ENCODE results near the gene ANXA11.

GRCh38 chr10:80200259-80200658 lies 5.1 kb downstream of the ANXA11 start:
- TF ChIP-seq CTCF (IDR thresholded peaks at IDR 0.05; ENCODE audit: borderline replicate concordance, extremely low read depth, low read length, poor library complexity, severe bottlenecking) (no peak), EZH2 (IDR thresholded peaks at IDR 0.05; ENCODE audit: borderline replicate concordance, low read depth, low read length, severe bottlenecking) (no peak)

Measured in DND-41 (cell line).